T-cell (primary cell): Measurements from ENCODE around the gene BEST2. TPM values are rescaled to one million over a fixed set of nuclear protein-coding genes. Genes with fewer than 3 reads are reported as not detected.

Experiments used
- ATAC-seq, 4 experiments: fragments of 200-7000 bp in 3 of 4; fragments of 150-1000 bp in 1 of 4; cut with Tn5 transposase; replicated peaks in 1 of 4; 1 replicate in 3 of 4; 2 replicates in 1 of 4; pipeline ENCODE4 v1.10.0; 2021; ENCODE audit warnings: moderate library complexity in 3 of 4, mild to moderate bottlenecking in 2 of 4, moderate number of reproducible peaks in 1 of 4
- CTCF ChIA-PET, 2 donors: fragments of 300-600 bp; sonication (Branson Sonifier 250); formaldehyde crosslinking; loops; one replicate each; lab custom pipeline; 2022; ENCODE audit warnings: antibody characterized with exemption in 2 of 2; lab: Charles Lee
- POLR2A ChIA-PET, 2 donors: fragments of 300-600 bp; sonication (Branson Sonifier 250); formaldehyde crosslinking; loops; one replicate each; lab custom pipeline; 2022; ENCODE audit warnings: antibody characterized with exemption in 2 of 2; lab: Charles Lee
- DNase-seq, 35 experiments: peaks; one replicate each; pipeline versions ENCODE4 v3.0.0 to v3.0.0-alpha.2; 2013 to 2023
- H3K27ac ChIP-seq: one replicate; pipeline ENCODE4 v1.5.1; 2013; ENCODE audit warnings: low read length
- H3K27me3 ChIP-seq, 2 experiments: replicated peaks in 1 of 2; 1 replicate in 1 of 2; 2 replicates in 1 of 2; pipeline versions ENCODE4 v1.6.1 to v1.7.0; 2013; ENCODE audit warnings: low read length in 1 of 2, mixed read lengths in 1 of 2; ENCODE audit not compliant: control insufficient read depth in 2 of 2, insufficient read depth in 2 of 2; ENCODE audit errors: extremely low read depth in 1 of 2
- H3K36me3 ChIP-seq, 2 donors: 1 replicate in 1 of 2; 2 replicates in 1 of 2; pipeline versions ENCODE4 v1.6.1 to v1.7.0; 2013; ENCODE audit warnings: low read length in 1 of 2; ENCODE audit not compliant: control insufficient read depth in 2 of 2, insufficient read depth in 1 of 2; ENCODE audit errors: extremely low read depth in 1 of 2
- H3K4me1 ChIP-seq, 2 experiments: 1 replicate in 1 of 2; 2 replicates in 1 of 2; pipeline versions ENCODE4 v1.6.1 to v1.7.0; 2013; ENCODE audit warnings: low read length in 2 of 2, mixed read lengths in 1 of 2; ENCODE audit not compliant: insufficient read depth in 2 of 2, control insufficient read depth in 1 of 2; ENCODE audit errors: extremely low read depth in 1 of 2
- H3K4me3 ChIP-seq, 2 donors: 1 replicate in 1 of 2; 2 replicates in 1 of 2; pipeline versions ENCODE4 v1.5.1 to v1.7.0; 2013; ENCODE audit warnings: mild to moderate bottlenecking in 2 of 2, low read length in 1 of 2, moderate library complexity in 1 of 2; ENCODE audit not compliant: control insufficient read depth in 1 of 2; ENCODE audit errors: extremely low read depth in 1 of 2
- H3K9me3 ChIP-seq: 2 replicates; pipeline ENCODE4 v1.7.0; 2013
- H3K27ac Mint-ChIP-seq, 2 donors: one replicate each; pipeline ENCODE4 v1.8.0; 2020 to 2021; ENCODE audit warnings: mild to moderate bottlenecking in 2 of 2, mixed read lengths in 2 of 2
- H3K27me3 Mint-ChIP-seq, 2 donors: one replicate each; pipeline ENCODE4 v1.8.0; 2021 to 2022; ENCODE audit warnings: mixed read lengths in 2 of 2
- H3K36me3 Mint-ChIP-seq: one replicate; pipeline ENCODE4 v1.8.0; 2021; ENCODE audit warnings: mixed read lengths
- H3K4me1 Mint-ChIP-seq, 3 donors: one replicate each; pipeline ENCODE4 v1.8.0; 2020 to 2022; ENCODE audit warnings: mixed read lengths in 3 of 3, mild to moderate bottlenecking in 1 of 3
- H3K4me3 Mint-ChIP-seq, 3 donors: one replicate each; pipeline ENCODE4 v1.8.0; 2020 to 2022; ENCODE audit warnings: mild to moderate bottlenecking in 3 of 3, mixed read lengths in 3 of 3, moderate library complexity in 3 of 3
- H3K9me3 Mint-ChIP-seq, 3 donors: one replicate each; pipeline ENCODE4 v1.8.0; 2020 to 2022; ENCODE audit warnings: mixed read lengths in 3 of 3
- WGBS: methylation state at CpG from one replicate; pipeline ENCODE4 v1.1.5; 2013; ENCODE audit warnings: missing lambda C conversion rate; ENCODE audit not compliant: insufficient coverage; 5-methylcytosine and 5-hydroxymethylcytosine counted together
- total RNA-seq, 35 experiments: library from RNA in 6 of 35; stranded (reverse) in 6 of 35; fragments of 120-200 nt in 1 of 35; gene quantifications; one replicate each; pipeline versions ENCODE4 v1.2.1 to v1.2.4 and lab custom pipeline; 2013 to 2026

BEST2 gene
- total RNA-seq, 5 donors from 2014 or later (not counting 1 experiment from before 2014, with no cell fraction given) = 0.16 TPM; not detected in 4

GRCh38 chr19:12720851-12721655, 30.5 kb upstream of the BEST2 start:
- Mint-ChIP-seq H3K4me1 (peaks cover 31 to 42% (median 37%) of the 10 kb centered on the region in 3 donors), H3K27ac (peak overlapping the region; percentile 84 to 91), H3K27me3 (no peaks in the 10 kb centered on the region), H3K4me3 (peak overlapping the region; percentile 81 to 95 (median 90)), H3K36me3 (peaks cover 4% of the 10 kb centered on the region), H3K9me3 (no peaks in the 10 kb centered on the region)
- H3K4me1 ChIP-seq = peaks cover 12 to 38% of the 10 kb centered on the region in 2 experiments
- peak overlapping the region; percentile 34 for H3K27ac ChIP-seq
- WGBS = 12% methylated on average over 59 of the region's 59 CpGs
- peak overlapping the region; percentile 53 to 88 for H3K4me3 ChIP-seq
- CTCF ChIA-PET = interaction anchor here (0.5 to 0.9 kb wide), 2 partner anchors 12 kb away, joined by 4 to 8 read pairs; no protein-coding TSS in a partner anchor
- DNase-seq (peak in 2 of 35 experiments; percentile 14 to 31), ATAC-seq (peak in 1 of 4 experiments; percentile 14)
- H3K36me3 ChIP-seq = peaks cover 3 to 17% of the 10 kb centered on the region in 2 donors
- H3K9me3 ChIP-seq = no peaks in the 10 kb centered on the region
- POLR2A ChIA-PET = interaction anchor here (0.5 to 0.8 kb wide), 5 partner anchors 13 to 53 kb away, joined by 3 to 7 read pairs (median 3); no protein-coding TSS in a partner anchor
- no peaks in the 10 kb centered on the region for H3K27me3 ChIP-seq

- ATAC-seq (peak; percentile 19 to 44 (median 30)), DNase-seq (peak in 30 of 35 experiments; percentile 13 to 62 (median 38))
- Histone ChIP-seq H3K36me3 (peaks cover 0 to 12% of the 10 kb centered on the region in 2 donors), H3K4me3 (peak overlapping the region; percentile 53 to 88), H3K27ac (peak overlapping the region; percentile 39), H3K4me1 (peaks cover 12 to 38% of the 10 kb centered on the region in 2 experiments), H3K9me3 (no peaks in the 10 kb centered on the region), H3K27me3 (no peaks in the 10 kb centered on the region)
- no peaks in the 10 kb centered on the region for H3K9me3 Mint-ChIP-seq
- H3K4me1 Mint-ChIP-seq = peaks cover 29 to 42% (median 39%) of the 10 kb centered on the region in 3 donors
- no peaks in the 10 kb centered on the region for H3K27me3 Mint-ChIP-seq
- H3K27ac Mint-ChIP-seq = peak overlapping the region; percentile 84 to 86
- CTCF ChIA-PET = interaction anchor here (0.5 to 0.9 kb wide), 5 partner anchors 11 to 1179 kb away, joined by 3 to 8 read pairs (median 4); no protein-coding TSS in a partner anchor
- H3K36me3 Mint-ChIP-seq = no peaks in the 10 kb centered on the region
- WGBS = under 1% methylated on average over 38 of the region's 65 CpGs
- POLR2A ChIA-PET = interaction anchor here (0.5 to 0.8 kb wide), 6 partner anchors 12 to 107 kb away, joined by 3 to 9 read pairs (median 3); partner anchors contain the start of gene FBXW9 (in 1 of the 2)
- peak overlapping the region; percentile 87 to 95 (median 93) for H3K4me3 Mint-ChIP-seq
Observed at GRCh38 chr19:12721656-12722565, 29.7 kb upstream of the BEST2 start.

DNA sequence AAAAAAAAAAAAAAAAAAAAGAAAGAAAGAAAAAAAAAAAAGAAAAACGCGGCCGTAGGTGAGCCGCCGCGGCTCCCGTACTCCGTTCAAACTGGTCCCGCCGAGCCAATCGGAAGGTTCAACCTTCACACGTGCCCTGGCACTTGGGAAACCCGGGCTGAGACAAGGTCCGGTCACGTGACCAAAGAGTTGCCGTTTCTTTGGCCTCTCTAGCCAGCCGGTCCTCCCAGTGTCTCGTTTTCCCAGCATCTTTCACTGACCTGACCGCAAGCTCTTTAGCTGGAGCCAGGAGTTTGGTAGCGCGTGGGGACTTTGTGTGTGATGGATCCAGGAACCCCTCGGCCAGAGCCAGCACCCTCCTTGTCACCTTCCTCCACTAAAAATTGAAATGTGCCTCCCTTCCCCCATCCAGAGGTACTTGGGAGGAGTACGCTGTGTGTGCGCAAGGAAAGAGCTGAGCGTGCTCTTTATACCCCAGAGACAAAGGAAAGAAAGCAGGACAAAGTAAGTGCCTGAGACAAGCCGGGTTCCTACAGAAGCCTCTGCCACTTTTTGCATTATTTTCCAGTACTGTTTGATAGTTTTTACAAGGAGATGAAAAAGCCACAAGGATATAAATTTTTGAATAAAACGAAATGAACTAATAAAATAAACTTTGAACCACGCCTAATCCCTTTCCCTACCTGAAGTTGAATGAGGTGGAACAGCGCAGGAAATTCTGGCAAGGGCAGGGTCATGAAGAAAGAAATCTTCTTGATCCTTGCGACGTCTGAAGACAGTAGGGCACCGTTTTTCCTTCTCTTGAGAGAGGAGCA, 28.8 kb upstream of the BEST2 start:
- ATAC-seq (peak; percentile 88 to 91 (median 90)), DNase-seq (peak; percentile 80 to 98 (median 93))
- ChIA-PET CTCF (interaction anchor here (0.6 to 1.2 kb wide), 7 partner anchors 11 to 227 kb away, joined by 3 to 5 read pairs (median 3); no protein-coding TSS in a partner anchor), POLR2A (interaction anchor here (0.5 to 0.7 kb wide), 5 partner anchors 12 to 159 kb away, joined by 3 to 9 read pairs (median 3); partner anchors contain the start of genes DNASE2 (in 1 of the 2) and FBXW9 (in 1 of the 2))
- peaks cover 0 to 9% of the 10 kb centered on the region in 2 donors for H3K36me3 ChIP-seq
- Mint-ChIP-seq H3K4me3 (peak overlapping the region; percentile 87 to 95 (median 93)), H3K27ac (peak overlapping the region; percentile 90 to 91), H3K36me3 (no peaks in the 10 kb centered on the region), H3K9me3 (no peaks in the 10 kb centered on the region), H3K4me1 (peaks cover 29 to 42% (median 39%) of the 10 kb centered on the region in 3 donors), H3K27me3 (no peaks in the 10 kb centered on the region)
- 0% methylated on average over 16 of the region's 32 CpGs for WGBS
- H3K4me1 ChIP-seq = peaks cover 12 to 38% of the 10 kb centered on the region in 2 experiments
- peak overlapping the region; percentile 53 to 88 for H3K4me3 ChIP-seq
- H3K27me3 ChIP-seq = no peaks in the 10 kb centered on the region
- no peaks in the 10 kb centered on the region for H3K9me3 ChIP-seq
- peak overlapping the region; percentile 39 for H3K27ac ChIP-seq

DNA sequence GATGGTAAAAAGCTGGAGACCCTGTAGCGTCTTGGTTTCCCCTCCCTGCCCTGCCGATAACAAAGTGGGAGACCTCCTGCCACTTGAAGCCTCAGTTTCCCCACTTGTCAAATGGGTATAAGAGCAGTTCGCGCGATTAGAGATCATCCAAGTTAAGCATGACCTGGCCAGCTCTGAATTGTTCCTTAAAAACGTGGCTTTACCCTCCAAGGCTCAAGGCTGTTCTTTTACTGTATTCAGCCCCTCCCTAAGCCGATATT, 28.3 kb upstream of the BEST2 start:
- DNase-seq (peak in 1 of 35 experiments; percentile 20), ATAC-seq (no peak)
- 0% methylated on average over 7 of the region's 7 CpGs for WGBS
- H3K36me3 ChIP-seq = peaks cover 0 to 14% of the 10 kb centered on the region in 2 donors
- H3K4me1 Mint-ChIP-seq = peaks cover 29 to 42% (median 39%) of the 10 kb centered on the region in 3 donors
- peaks cover 12 to 38% of the 10 kb centered on the region in 2 experiments for H3K4me1 ChIP-seq
- H3K9me3 Mint-ChIP-seq = no peaks in the 10 kb centered on the region
- no peaks in the 10 kb centered on the region for H3K36me3 Mint-ChIP-seq
- CTCF ChIA-PET = interaction anchor here (0.6 to 1.2 kb wide), 5 partner anchors 13 to 159 kb away, joined by 3 read pairs; no protein-coding TSS in a partner anchor
- peak overlapping the region; percentile 87 to 95 (median 93) for H3K4me3 Mint-ChIP-seq
- H3K27ac ChIP-seq = peak overlapping the region; percentile 39
- peak overlapping the region; percentile 53 to 88 for H3K4me3 ChIP-seq
- no peaks in the 10 kb centered on the region for H3K27me3 Mint-ChIP-seq
- H3K27ac Mint-ChIP-seq = peak overlapping the region; percentile 90 to 91
- no peaks in the 10 kb centered on the region for H3K27me3 ChIP-seq
- POLR2A ChIA-PET = interaction anchor here (0.5 to 0.6 kb wide), 2 partner anchors 12 to 158 kb away, joined by 3 read pairs; partner anchors contain the start of gene DNASE2 (in 1 of the 2)
- no peaks in the 10 kb centered on the region for H3K9me3 ChIP-seq

- peak; percentile 30 to 73 (median 52) for DNase-seq
- Mint-ChIP-seq H3K27me3 (no peaks in the 10 kb centered on the region), H3K4me3 (peak within 1 kb of the TSS; percentile 87 to 95 (median 93)), H3K27ac (peak within 1 kb of the TSS; percentile 90 to 91), H3K36me3 (no peaks in the 10 kb centered on the region), H3K4me1 (peaks cover 29 to 42% (median 38%) of the 10 kb centered on the region in 3 donors), H3K9me3 (no peaks in the 10 kb centered on the region)
- ChIA-PET POLR2A (interaction anchor here (0.5 to 0.6 kb wide), 2 partner anchors 11 to 158 kb away, joined by 3 read pairs; partner anchors contain the start of gene DNASE2 (in 1 of the 2)), CTCF (interaction anchor here in 1 of 2 donors (0.6 to 1.2 kb wide), 4 partner anchors 12 to 72 kb away, joined by 3 read pairs; no protein-coding TSS in a partner anchor)
- no peaks in the 10 kb centered on the region for H3K27me3 ChIP-seq
- 7% methylated on average over 17 of the region's 28 CpGs for WGBS
- H3K9me3 ChIP-seq = no peaks in the 10 kb centered on the region
- H3K27ac ChIP-seq = peak within 1 kb of the TSS; percentile 39
- H3K4me1 ChIP-seq = peaks cover 12 to 38% of the 10 kb centered on the region in 2 experiments
- peaks cover 0 to 16% of the 10 kb centered on the region in 2 donors for H3K36me3 ChIP-seq
- ATAC-seq = peak; percentile 33 to 47 (median 36)
- H3K4me3 ChIP-seq = peak within 1 kb of the TSS; percentile 53 to 88
Observed at GRCh38 chr19:12723641-12724426, 27.8 kb upstream of the BEST2 start, which contains the start of gene TNPO2. TSS of gene TNPO2 (minus strand) at chr19:12723932. CDS start at chr19:12720977, 2,955 bp downstream.
